Thoracic aorta (tissue), 2 donors: ENCODE data around the gene RNF150. TPM values are rescaled to one million over a fixed set of nuclear protein-coding genes. Genes with fewer than 3 reads are reported as not detected.

Experiments
- ATAC-seq: fragments of 150-250 bp; one replicate; pipeline ENCODE4 v1.8.0; 2017; ENCODE audit warnings: low read depth; ENCODE audit not compliant: insufficient number of reproducible peaks, low FRiP score
- DNase-seq: peaks from one replicate; pipeline ENCODE4 v3.0.0-alpha.2; 2020; ENCODE audit warnings: low spot score
- H3K27ac ChIP-seq, 2 donors: fragments of 200-600 bp; sonication (generic); 1 replicate in 1 of 2; 2 replicates in 1 of 2; pipeline ENCODE4 v1.5.1; 2016; ENCODE audit warnings: mild to moderate bottlenecking in 2 of 2, moderate library complexity in 2 of 2
- H3K27me3 ChIP-seq: fragments of 200-600 bp; sonication (generic); replicated peaks from 2 replicates; pipeline ENCODE4 v1.6.0; 2016; ENCODE audit warnings: mild to moderate bottlenecking; ENCODE audit not compliant: insufficient read depth
- H3K36me3 ChIP-seq: fragments of 200-600 bp; sonication (generic); one replicate; pipeline ENCODE4 v1.5.1; 2016
- H3K4me1 ChIP-seq, 2 donors: fragments of 200-600 bp; sonication (generic); 1 replicate in 1 of 2; 2 replicates in 1 of 2; pipeline versions ENCODE4 v1.5.1 to v1.6.0; 2016; ENCODE audit warnings: low read depth in 2 of 2, mild to moderate bottlenecking in 1 of 2; ENCODE audit not compliant: control insufficient read depth in 1 of 2
- H3K4me3 ChIP-seq: fragments of 200-600 bp; sonication (generic); 2 replicates; pipeline ENCODE4 v1.5.1; 2016; ENCODE audit warnings: mild to moderate bottlenecking
- H3K9me3 ChIP-seq: fragments of 200-600 bp; sonication (generic); 2 replicates; pipeline ENCODE4 v1.5.1; 2016
- total RNA-seq, 2 donors: library from RNA; depleted of rRNA; stranded (reverse); fragments of >200 nt; gene quantifications; one replicate each; pipeline versions ENCODE4 v1.1.0 to v1.2.3, GENCODE V29; 2016
- TF ChIP-seq, protein P1 (sequence below): fragments of 200-600 bp; sonication (generic); IDR thresholded peaks from one replicate; pipeline ENCODE4 v1.5.1; 2019; ENCODE audit warnings: antibody characterized with exemption

RNF150 gene
- total RNA-seq, 2 donors from 2014 or later: 9.7 to 11.6 TPM

DNA sequence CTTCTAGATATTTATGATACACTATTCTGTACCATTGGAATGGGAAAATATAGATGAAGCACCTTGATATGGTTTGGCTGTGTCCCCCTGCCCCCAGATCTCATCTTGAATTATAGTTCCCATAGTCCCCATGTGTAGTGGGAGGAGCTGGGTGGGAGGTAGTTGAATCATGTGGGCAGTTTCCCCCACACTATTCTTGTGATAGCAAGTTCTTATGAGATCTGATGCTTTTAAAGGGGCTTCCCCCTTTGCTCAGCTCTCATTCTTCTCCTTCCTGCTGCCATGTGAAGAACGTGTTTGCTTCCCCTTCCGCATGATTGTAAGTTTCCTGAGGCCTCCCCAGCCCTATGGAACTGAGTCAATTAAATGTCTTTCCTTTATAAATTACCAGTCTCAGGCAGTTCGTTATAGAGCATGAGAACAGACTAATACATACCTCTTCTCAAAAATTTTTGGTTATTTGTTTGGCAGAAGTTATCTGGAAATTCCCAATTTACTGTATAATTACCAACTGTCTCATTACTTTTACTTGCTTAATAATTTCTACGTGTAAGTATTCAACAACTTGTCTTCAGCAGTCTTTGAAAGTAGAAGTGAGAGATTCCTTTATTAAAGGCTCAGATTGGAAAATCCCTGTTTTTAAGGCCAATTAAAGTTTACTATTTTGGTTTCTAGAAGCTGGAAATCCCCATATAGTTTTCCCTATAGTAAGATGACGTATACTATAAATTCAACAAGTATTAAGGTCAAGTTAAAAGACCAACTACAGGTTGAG is 152.7 kb downstream of the RNF150 start:
- H3K4me1 ChIP-seq: peaks cover 5 to 11% of the 10 kb centered on the region in 2 donors
- H3K36me3 ChIP-seq: no peaks in the 10 kb centered on the region
- ATAC-seq (no peak), DNase-seq (no peak)
- TF ChIP-seq, protein P1, sequence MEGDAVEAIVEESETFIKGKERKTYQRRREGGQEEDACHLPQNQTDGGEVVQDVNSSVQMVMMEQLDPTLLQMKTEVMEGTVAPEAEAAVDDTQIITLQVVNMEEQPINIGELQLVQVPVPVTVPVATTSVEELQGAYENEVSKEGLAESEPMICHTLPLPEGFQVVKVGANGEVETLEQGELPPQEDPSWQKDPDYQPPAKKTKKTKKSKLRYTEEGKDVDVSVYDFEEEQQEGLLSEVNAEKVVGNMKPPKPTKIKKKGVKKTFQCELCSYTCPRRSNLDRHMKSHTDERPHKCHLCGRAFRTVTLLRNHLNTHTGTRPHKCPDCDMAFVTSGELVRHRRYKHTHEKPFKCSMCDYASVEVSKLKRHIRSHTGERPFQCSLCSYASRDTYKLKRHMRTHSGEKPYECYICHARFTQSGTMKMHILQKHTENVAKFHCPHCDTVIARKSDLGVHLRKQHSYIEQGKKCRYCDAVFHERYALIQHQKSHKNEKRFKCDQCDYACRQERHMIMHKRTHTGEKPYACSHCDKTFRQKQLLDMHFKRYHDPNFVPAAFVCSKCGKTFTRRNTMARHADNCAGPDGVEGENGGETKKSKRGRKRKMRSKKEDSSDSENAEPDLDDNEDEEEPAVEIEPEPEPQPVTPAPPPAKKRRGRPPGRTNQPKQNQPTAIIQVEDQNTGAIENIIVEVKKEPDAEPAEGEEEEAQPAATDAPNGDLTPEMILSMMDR: no peak
- no peak overlapping the region for H3K4me3 ChIP-seq
- no peaks in the 10 kb centered on the region for H3K9me3 ChIP-seq
- no peak overlapping the region for H3K27ac ChIP-seq
- H3K27me3 ChIP-seq: no peaks in the 10 kb centered on the region

DNA sequence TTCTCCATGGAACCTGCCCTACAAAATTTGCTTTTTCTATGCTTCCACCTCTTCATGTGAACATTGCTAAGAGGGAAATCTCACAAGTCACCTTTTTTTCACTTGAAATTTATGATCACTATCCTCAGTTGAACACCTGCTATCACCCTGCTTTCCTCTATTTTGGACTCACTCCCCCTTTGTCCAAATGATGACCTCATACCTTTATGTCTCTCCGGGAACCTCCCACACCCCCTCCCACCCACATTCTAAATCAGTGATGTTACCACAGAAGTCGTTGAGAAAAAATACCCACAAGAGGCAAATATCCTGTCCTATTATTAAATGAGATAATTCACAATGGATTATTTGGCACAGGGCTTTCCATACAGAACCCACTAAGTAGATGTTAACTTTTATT is 156.5 kb downstream of the RNF150 start:
- no peaks in the 10 kb centered on the region for H3K27me3 ChIP-seq
- DNase-seq: no peak
- TF ChIP-seq, protein P1: no peak

DNA sequence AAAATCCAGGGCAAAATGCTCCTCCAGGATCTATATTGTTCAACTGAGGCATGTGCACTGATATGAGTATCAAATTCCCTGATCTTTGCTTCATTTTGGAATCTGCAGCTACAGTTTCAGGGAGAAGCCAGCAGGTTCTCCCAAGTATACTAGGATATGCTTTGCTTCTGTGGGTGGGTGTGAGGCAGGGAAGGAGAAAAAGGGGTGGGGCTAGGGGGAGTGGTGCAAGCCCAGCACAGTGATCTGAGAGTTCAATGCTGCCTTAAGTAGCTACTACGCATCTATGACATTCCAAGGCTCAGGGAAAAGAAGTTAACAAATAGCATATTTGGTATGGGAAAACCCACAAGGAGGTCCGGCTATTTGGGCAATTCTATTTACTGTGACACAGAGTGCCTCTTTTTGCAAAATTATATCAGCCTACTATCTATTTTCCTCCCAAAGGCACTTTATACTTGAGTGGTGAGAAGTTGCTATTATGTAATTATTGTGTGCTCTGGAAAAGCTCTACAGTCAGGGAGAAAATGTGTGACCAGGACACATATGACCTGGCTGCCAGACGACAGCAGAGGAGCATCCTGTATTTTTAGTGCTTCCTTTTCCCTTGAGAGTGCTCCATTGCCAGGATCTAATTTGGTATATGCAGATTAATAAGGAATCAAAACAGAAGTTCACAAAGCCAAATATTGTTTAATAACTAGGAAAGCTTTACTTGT is 162.0 kb downstream of the RNF150 start:
- Histone ChIP-seq H3K27me3 (no peaks in the 10 kb centered on the region), H3K4me3 (no peak overlapping the region), H3K27ac (no peak overlapping the region), H3K36me3 (no peaks in the 10 kb centered on the region), H3K4me1 (peaks cover 0 to 4% of the 10 kb centered on the region in 2 donors), H3K9me3 (no peaks in the 10 kb centered on the region)
- TF ChIP-seq, protein P1: no peak
- DNase-seq: no peak
- ATAC-seq: no peak

More for the DNA sequence above, 156.5 kb downstream of the RNF150 start:
- Histone ChIP-seq H3K9me3 (no peaks in the 10 kb centered on the region), H3K4me1 (no peaks in the 10 kb centered on the region), H3K36me3 (no peaks in the 10 kb centered on the region), H3K27ac (no peak overlapping the region), H3K4me3 (no peak overlapping the region)
- no peak for ATAC-seq

DNA sequence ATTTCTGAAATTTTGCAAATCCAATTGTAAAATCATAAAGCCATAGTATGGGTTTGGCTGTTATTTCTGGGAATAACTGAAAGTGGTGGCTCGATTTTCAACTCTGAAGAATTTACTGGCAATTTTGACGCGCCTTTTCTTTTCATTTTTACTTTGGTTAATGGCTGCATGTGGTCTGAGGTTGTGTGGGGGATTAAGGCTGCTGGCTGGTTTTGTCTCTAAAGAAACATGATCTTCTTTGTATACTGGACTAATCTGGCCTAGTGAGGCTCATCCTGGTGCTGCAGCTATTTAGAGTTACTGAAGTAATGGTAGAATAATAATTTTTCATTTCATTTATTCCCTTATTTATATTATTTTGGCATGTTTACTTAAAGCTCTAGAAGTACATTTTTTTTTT is 164.0 kb downstream of the RNF150 start:
- Histone ChIP-seq H3K27me3 (no peaks in the 10 kb centered on the region), H3K4me1 (peaks cover 0 to 4% of the 10 kb centered on the region in 2 donors), H3K36me3 (no peaks in the 10 kb centered on the region), H3K4me3 (no peak overlapping the region), H3K9me3 (no peaks in the 10 kb centered on the region), H3K27ac (no peak overlapping the region)
- TF ChIP-seq, protein P1: no peak
- ATAC-seq (no peak), DNase-seq (no peak)

DNA sequence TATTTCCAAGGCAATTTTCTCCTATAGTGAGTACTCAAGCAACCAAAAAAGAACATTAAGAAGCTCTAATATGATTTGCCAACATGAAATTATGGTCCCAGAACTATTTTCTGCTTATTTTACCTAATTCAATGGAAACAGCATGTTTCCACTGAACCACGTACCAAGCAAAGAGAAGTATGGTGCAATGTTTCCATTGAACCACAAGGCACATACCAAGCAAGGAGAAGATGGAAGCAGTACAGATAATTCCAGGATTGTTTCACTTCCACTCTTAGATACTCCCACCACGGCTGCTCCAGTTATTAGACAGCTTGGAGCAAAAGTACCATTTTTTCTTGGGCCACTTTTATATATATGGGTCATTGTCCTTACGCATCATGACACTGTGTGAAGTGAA is 164.9 kb downstream of the RNF150 start:
- Histone ChIP-seq H3K4me1 (peaks cover 0 to 4% of the 10 kb centered on the region in 2 donors), H3K9me3 (no peaks in the 10 kb centered on the region), H3K27me3 (no peaks in the 10 kb centered on the region), H3K36me3 (no peaks in the 10 kb centered on the region), H3K27ac (no peak overlapping the region), H3K4me3 (no peak overlapping the region)
- no peak for DNase-seq
- no peak for ATAC-seq
- TF ChIP-seq, protein P1: no peak
